Stimulated activated CD4-positive, alpha-beta T cell treated with anti-CD3 and anti-CD28 coated beads, Interleukin-15, amount 100 ng/mL, for 48 hours (primary cell): Measurements from ENCODE around the gene RHBDD2.
"Not testable (repeated sequence)": the region's sequence is repeated elsewhere in the genome, so short reads cannot be mapped to it uniquely, and the experiment has no call there.

Source experiments
- DNase-seq, 2 donors: peaks; one replicate each; pipeline ENCODE4 v3.0.0-alpha.2; 2020; ENCODE audit warnings: low read depth in 2 of 2

RHBDD2 gene

GRCh38 chr7:75878769-75879611, at the start of gene RHBDD2:
RHBDD2 (plus strand) TSS chr7:75879034; CDS start chr7:75879083, 49 bp downstream.
- DNase-seq = peak; percentile 92 to 97

- DNase-seq = not testable (repeated sequence)
These were observed 49.2 kb upstream of the RHBDD2 start for GRCh38 chr7:75829656-75830055.

- no peak for DNase-seq
These were observed 47.9 kb upstream of the RHBDD2 start for GRCh38 chr7:75830978-75831377.

GRCh38 chr7:75833662-75834061, 45.2 kb upstream of the RHBDD2 start:
- DNase-seq = not testable (repeated sequence)

- DNase-seq = no peak
These were observed 43.0 kb upstream of the RHBDD2 start for GRCh38 chr7:75835688-75836285.

GRCh38 chr7:75836798-75837197, 42.0 kb upstream of the RHBDD2 start:
- no peak for DNase-seq

GRCh38 chr7:75838281-75838930, 40.4 kb upstream of the RHBDD2 start:
- not testable (repeated sequence) for DNase-seq

- no peak for DNase-seq
These were observed 38.8 kb upstream of the RHBDD2 start for GRCh38 chr7:75840029-75840428.

- DNase-seq = peak; percentile 27 to 48
These were observed 35.9 kb upstream of the RHBDD2 start for GRCh38 chr7:75842836-75843446.

- DNase-seq = no peak
These were observed 35.2 kb upstream of the RHBDD2 start for GRCh38 chr7:75843613-75844116.

GRCh38 chr7:75844158-75844557, 34.7 kb upstream of the RHBDD2 start:
- no peak for DNase-seq

- not testable (repeated sequence) for DNase-seq
These were observed 33.7 kb upstream of the RHBDD2 start for GRCh38 chr7:75845132-75845531.

- DNase-seq = no peak
These were observed 31.1 kb upstream of the RHBDD2 start for GRCh38 chr7:75847707-75848106.

GRCh38 chr7:75849573-75849972, 29.3 kb upstream of the RHBDD2 start:
- no peak for DNase-seq

GRCh38 chr7:75850235-75850634, 28.6 kb upstream of the RHBDD2 start:
- DNase-seq = no peak

GRCh38 chr7:75854233-75854632, 24.6 kb upstream of the RHBDD2 start:
- no peak for DNase-seq

- DNase-seq = not testable (repeated sequence)
These were observed 24.0 kb upstream of the RHBDD2 start for GRCh38 chr7:75854813-75855345.

- no peak for DNase-seq
These were observed 22.3 kb upstream of the RHBDD2 start for GRCh38 chr7:75856536-75856935.

GRCh38 chr7:75858410-75858809, 20.4 kb upstream of the RHBDD2 start:
- DNase-seq = no peak

GRCh38 chr7:75861636-75862035, 17.2 kb upstream of the RHBDD2 start:
- no peak for DNase-seq

- not testable (repeated sequence) for DNase-seq
These were observed 14.6 kb upstream of the RHBDD2 start for GRCh38 chr7:75864251-75864650.

- DNase-seq = no peak
These were observed 12.7 kb upstream of the RHBDD2 start for GRCh38 chr7:75866114-75866488.
